A673 (cell line): ENCODE results near the gene EXOC6B. TPM values are rescaled to one million over a fixed set of nuclear protein-coding genes. Genes with fewer than 3 reads are reported as not detected.

Experiments
- BruUV-seq: library from RNA; stranded (reverse); fragments of 400-500 nt; replicated peaks from 2 replicates; lab custom pipeline; 2021; lab: Mats Ljungman, UMichigan
- CTCF ChIA-PET: fragments of 300-600 bp; sonication (Branson Sonifier 250); formaldehyde crosslinking; loops from one replicate; lab custom pipeline; 2022; ENCODE audit warnings: antibody characterized with exemption; lab: Charles Lee
- POLR2A ChIA-PET: fragments of 300-600 bp; sonication (Branson Sonifier 250); formaldehyde crosslinking; loops from one replicate; lab custom pipeline; 2022; ENCODE audit warnings: antibody characterized with exemption; ENCODE audit not compliant: low non-redundant PET; lab: Charles Lee
- DNase-seq: peaks from one replicate; pipeline ENCODE4 v3.0.0-alpha.2; 2015; ENCODE audit warnings: low spot score
- H3K27ac ChIP-seq: fragments of 200-600 bp; sonication (generic); 2 replicates; pipeline ENCODE4 v1.5.1; 2016; ENCODE audit warnings: mixed run types, low read depth, mild to moderate bottlenecking, mixed read lengths, antibody characterized with exemption, low read length; ENCODE audit not compliant: poor library complexity, severe bottlenecking
- H3K27me3 ChIP-seq: fragments of 200-600 bp; sonication (generic); replicated peaks from 2 replicates; pipeline ENCODE4 v1.6.1; 2017; ENCODE audit warnings: mixed run types, low read depth, mild to moderate bottlenecking, mixed read lengths, antibody characterized with exemption, low read length; ENCODE audit not compliant: insufficient read depth, poor library complexity
- H3K36me3 ChIP-seq: fragments of 200-600 bp; sonication (generic); 2 replicates; pipeline ENCODE4 v1.6.1; 2016; ENCODE audit warnings: mixed run types, mild to moderate bottlenecking, mixed read lengths, antibody characterized with exemption, low read length; ENCODE audit not compliant: insufficient read depth, poor library complexity, severe bottlenecking
- H3K4me1 ChIP-seq: fragments of 200-600 bp; sonication (generic); 2 replicates; pipeline ENCODE4 v1.6.1; 2017; ENCODE audit warnings: mixed run types, mild to moderate bottlenecking, mixed read lengths, antibody characterized with exemption, low read length; ENCODE audit not compliant: insufficient read depth, poor library complexity, severe bottlenecking
- H3K4me3 ChIP-seq: fragments of 200-600 bp; sonication (generic); 2 replicates; pipeline ENCODE4 v1.5.1; 2016; ENCODE audit warnings: low read depth, mixed run types, mild to moderate bottlenecking, mixed read lengths, low read length; ENCODE audit not compliant: poor library complexity, severe bottlenecking
- H3K9me3 ChIP-seq: fragments of 200-600 bp; sonication (generic); 2 replicates; pipeline ENCODE4 v1.6.1; 2016; ENCODE audit warnings: mixed run types, low read depth, mild to moderate bottlenecking, mixed read lengths, antibody characterized with exemption, low read length; ENCODE audit not compliant: poor library complexity, severe bottlenecking
- EZH2 ChIP-seq: fragments of 200-600 bp; sonication (generic); IDR thresholded peaks from 2 replicates; pipeline ENCODE4 v1.6.1; 2017; ENCODE audit warnings: borderline replicate concordance, low read depth, mild to moderate bottlenecking, mixed read lengths, antibody characterized with exemption, low read length; ENCODE audit not compliant: poor library complexity, severe bottlenecking
- intact Hi-C: fragments of 100-400 bp; cut with micrococcal nuclease; formaldehyde crosslinking; loops from one replicate; pipeline ENCODE4 v1.10.0; 2022; ENCODE audit not compliant: unreplicated experiment
- total RNA-seq: library from RNA; stranded (reverse); gene quantifications from 2 replicates; pipeline ENCODE4 v1.2.3, GENCODE V29; 2021
- TF ChIP-seq, protein P1 (sequence below): fragments of 300-800, 200-600 bp; sonication (generic); conservative IDR thresholded peaks from 2 replicates; pipeline ENCODE4 v1.5.1; 2017; ENCODE audit warnings: low read depth, mild to moderate bottlenecking, antibody characterized with exemption, low read length, moderate library complexity, mixed read lengths

Gene EXOC6B
- total RNA-seq, 1 experiment from 2014 or later = 138 TPM

DNA sequence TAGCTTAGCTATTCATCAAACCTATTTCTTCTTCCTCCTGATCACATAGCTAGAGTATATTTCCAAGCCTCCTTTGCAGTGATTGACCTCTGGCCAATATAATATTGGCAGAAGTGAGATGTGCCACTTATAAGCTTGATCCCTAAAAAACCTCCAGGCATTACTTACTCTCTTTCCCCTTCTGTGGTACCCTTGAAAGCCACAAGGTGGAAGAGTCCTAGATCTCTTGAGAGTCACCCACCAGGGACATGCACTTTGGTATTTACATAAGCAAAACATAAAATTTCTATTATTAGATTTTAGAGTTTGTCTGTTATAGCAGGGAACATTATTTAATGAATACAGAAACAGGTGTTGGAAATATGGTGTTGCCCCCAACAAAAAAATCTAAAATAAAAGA lies 112.0 kb downstream of the EXOC6B start:
- Histone ChIP-seq H3K36me3 (no peaks in the 10 kb centered on the region), H3K9me3 (no peaks in the 10 kb centered on the region), H3K4me3 (no peak overlapping the region), H3K27ac (no peak overlapping the region), H3K27me3 (no peaks in the 10 kb centered on the region), H3K4me1 (peaks cover 6% of the 10 kb centered on the region)
- intact Hi-C loops = no loop called here
- CTCF ChIA-PET = no interaction called here
- peak; percentile 19 for DNase-seq
- POLR2A ChIA-PET = no interaction called here
- BruUV-seq = no TSS peak
- TF ChIP-seq, protein P1, sequence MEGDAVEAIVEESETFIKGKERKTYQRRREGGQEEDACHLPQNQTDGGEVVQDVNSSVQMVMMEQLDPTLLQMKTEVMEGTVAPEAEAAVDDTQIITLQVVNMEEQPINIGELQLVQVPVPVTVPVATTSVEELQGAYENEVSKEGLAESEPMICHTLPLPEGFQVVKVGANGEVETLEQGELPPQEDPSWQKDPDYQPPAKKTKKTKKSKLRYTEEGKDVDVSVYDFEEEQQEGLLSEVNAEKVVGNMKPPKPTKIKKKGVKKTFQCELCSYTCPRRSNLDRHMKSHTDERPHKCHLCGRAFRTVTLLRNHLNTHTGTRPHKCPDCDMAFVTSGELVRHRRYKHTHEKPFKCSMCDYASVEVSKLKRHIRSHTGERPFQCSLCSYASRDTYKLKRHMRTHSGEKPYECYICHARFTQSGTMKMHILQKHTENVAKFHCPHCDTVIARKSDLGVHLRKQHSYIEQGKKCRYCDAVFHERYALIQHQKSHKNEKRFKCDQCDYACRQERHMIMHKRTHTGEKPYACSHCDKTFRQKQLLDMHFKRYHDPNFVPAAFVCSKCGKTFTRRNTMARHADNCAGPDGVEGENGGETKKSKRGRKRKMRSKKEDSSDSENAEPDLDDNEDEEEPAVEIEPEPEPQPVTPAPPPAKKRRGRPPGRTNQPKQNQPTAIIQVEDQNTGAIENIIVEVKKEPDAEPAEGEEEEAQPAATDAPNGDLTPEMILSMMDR = peak; percentile 21; the same call in 1 of the 2 replicates
- TF ChIP-seq EZH2 = no peak

DNA sequence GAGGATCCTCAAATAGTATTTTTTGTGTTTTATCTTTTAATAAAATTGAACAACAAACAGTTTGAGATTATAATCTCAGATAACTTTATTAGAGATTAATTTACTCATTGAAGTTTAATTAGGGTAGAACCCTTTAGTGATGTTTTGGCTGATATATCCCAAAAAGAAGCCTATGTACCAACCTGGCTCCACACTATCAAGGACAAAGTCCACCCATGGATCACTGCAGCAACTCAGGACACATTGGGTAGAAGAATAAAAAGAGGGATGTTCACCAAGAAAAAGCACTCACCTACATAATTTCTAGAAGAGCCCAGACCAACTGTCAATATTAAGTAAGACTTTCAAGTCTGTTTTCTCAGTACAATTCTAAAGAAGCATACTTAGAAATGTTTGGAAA lies 112.9 kb downstream of the EXOC6B start:
- no peak for TF ChIP-seq EZH2
- TF ChIP-seq, protein P1 = no peak
- ChIA-PET POLR2A (no interaction called here), CTCF (no interaction called here)
- DNase-seq = no peak
- BruUV-seq = no TSS peak
- peaks cover 6% of the 10 kb centered on the region for H3K4me1 ChIP-seq
- no peaks in the 10 kb centered on the region for H3K36me3 ChIP-seq
- intact Hi-C loops = no loop called here
- H3K4me3 ChIP-seq = no peak overlapping the region
- no peaks in the 10 kb centered on the region for H3K27me3 ChIP-seq
- H3K9me3 ChIP-seq = no peaks in the 10 kb centered on the region
- no peak overlapping the region for H3K27ac ChIP-seq

DNA sequence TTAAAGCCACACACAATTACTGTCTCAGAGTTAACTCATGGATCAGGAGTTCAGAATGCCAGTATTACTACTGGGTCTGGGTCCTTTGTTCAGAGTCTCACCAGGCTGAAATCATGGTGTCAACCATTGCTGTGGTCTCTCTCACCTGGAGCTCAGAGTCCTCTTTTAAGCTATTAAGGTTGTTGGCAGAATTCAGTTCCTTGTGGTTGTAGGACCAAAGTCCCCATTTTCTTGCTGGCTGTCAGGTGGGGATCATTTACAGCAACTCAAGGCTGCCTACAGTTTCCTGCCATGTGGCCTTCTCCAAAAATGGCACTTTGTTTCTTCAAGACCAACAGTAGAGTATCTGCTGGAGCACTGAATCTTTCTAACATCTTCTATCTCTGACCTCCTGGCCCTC lies 113.5 kb downstream of the EXOC6B start:
- CTCF ChIA-PET = no interaction called here
- POLR2A ChIA-PET = no interaction called here

More for the DNA sequence above, 113.5 kb downstream of the EXOC6B start:
- no peak for DNase-seq
- Histone ChIP-seq H3K27ac (no peak overlapping the region), H3K4me3 (no peak overlapping the region), H3K27me3 (no peaks in the 10 kb centered on the region), H3K4me1 (peaks cover 6% of the 10 kb centered on the region), H3K9me3 (no peaks in the 10 kb centered on the region), H3K36me3 (no peaks in the 10 kb centered on the region)
- intact Hi-C loops = no loop called here
- BruUV-seq = no TSS peak
- no peak for TF ChIP-seq EZH2
